ENCODE data around the gene ACSL1.

ACSL1 gene, protein sequence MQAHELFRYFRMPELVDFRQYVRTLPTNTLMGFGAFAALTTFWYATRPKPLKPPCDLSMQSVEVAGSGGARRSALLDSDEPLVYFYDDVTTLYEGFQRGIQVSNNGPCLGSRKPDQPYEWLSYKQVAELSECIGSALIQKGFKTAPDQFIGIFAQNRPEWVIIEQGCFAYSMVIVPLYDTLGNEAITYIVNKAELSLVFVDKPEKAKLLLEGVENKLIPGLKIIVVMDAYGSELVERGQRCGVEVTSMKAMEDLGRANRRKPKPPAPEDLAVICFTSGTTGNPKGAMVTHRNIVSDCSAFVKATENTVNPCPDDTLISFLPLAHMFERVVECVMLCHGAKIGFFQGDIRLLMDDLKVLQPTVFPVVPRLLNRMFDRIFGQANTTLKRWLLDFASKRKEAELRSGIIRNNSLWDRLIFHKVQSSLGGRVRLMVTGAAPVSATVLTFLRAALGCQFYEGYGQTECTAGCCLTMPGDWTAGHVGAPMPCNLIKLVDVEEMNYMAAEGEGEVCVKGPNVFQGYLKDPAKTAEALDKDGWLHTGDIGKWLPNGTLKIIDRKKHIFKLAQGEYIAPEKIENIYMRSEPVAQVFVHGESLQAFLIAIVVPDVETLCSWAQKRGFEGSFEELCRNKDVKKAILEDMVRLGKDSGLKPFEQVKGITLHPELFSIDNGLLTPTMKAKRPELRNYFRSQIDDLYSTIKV

DNA sequence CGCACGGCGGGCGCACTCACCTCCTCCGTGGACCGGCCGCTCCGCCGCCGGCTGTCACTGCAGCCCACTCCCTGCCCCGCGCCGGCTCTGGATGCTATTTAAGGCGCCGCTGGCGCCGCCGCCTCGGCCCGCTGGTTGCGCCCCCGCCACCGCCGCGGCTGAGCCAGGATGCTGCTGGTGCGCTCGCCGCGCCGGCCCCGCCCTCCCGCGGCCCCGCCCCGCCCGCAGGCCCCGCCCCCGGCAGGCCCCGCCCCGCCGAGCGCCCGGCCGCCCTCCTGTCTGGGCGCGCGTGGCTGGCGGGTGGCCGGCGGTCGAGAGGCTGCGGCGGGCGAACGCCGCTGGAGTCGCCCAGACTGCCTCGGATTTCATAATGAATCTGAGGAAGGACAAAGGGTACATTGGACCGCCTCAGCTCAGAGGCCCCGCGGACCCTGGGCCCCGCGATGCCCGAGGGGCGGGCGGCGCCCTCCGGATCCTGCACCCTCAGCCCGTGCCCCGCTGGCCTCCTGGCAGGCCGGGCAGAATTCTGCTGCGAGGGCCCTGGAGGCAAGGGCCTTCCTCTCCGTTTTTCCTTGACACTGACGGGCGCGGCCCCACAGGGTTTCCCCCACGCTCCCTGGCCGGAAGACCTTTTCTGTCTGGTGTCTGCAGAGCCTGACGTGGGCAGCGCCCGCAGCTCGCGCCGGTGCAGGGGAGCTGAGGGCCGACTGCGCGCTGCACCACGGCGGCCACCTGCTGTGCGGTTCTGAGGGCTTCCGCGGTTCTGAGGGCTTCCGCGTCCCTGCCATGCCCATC is at the start of gene ACSL1:
Gene ACSL1 (minus strand): TSS at position 73 of the 795 bp plus-strand sequence. CDS start 22,454 bp downstream, outside the sequence.
- DNase-seq, result peak; percentile 34

DNA sequence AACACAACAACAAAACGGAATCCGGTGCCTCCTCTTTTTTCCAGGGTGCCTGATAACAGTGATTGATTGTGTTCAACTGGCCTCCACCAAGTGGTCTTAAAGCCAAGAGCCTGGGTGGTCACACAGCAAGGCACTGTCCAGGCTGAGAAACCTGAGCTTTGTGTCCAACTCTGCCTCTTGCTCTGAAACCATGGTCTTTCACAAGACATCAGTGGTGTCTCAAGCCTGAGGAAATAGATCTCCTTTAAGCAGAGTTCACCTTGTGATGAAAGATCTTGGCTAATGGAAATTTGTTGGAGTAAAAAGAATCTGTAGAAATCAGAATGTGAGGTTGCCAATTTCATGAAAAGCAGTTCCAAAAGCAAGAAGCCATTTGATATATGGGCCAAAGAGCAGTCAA is 47.3 kb upstream of the ACSL1 start:
- no peak for DNase-seq

DNA sequence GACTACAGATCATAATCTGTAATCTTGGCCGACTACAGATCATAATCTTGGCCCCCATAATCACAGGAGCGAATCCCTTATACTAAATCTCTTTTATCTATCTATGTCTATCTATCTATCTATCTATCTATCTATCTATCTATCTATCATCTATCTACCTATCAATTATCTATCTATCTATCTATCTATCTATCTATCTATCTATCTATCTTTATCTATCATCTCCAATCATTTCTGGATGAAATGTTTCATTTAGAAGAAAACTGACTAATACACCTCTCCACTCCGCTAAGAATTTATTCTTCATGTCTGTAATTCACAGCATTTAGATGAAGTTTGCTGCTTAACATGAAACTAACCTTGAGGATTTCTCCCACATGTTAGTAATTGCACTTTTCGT is 45.0 kb upstream of the ACSL1 start:
- DNase-seq, result no peak

DNA sequence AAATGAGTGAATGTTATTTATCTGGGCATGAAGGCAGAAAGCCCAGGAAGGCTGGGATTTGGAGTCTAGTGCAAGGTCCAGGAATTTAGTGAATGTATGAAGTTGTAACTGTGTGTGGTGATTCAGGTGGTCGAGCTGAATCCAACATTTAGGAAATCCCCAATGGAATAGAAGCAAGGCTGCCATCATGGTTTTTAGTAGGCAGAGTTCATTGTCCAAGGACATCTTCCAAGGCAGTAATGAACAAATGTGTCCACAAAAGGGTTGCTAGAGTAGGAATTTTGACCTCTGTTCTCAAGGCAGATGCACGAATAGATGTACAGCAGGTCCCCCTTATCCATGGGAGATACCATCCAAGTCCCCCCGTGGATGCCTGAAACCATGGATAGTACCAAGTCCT is 42.9 kb upstream of the ACSL1 start:
- DNase-seq, result no peak

DNA sequence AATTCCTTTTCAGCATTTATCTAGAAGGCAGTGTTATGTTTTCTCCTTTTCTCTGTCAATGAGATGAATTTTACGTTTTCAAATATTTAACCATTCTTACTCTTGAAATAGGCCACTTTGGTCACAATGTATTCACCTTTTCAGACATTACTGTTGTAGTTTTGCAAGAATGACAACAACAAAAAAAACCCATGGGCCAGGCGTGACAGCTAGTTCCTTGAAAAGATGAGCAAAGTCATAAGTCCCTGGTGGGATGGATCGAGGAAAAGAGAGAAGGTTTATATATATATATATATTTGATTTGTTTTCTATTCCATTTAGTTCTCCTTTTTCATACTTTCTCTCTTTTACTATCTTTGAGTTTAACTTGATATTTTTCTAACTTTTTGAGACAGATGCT is 38.1 kb upstream of the ACSL1 start:
- no peak for DNase-seq

DNA sequence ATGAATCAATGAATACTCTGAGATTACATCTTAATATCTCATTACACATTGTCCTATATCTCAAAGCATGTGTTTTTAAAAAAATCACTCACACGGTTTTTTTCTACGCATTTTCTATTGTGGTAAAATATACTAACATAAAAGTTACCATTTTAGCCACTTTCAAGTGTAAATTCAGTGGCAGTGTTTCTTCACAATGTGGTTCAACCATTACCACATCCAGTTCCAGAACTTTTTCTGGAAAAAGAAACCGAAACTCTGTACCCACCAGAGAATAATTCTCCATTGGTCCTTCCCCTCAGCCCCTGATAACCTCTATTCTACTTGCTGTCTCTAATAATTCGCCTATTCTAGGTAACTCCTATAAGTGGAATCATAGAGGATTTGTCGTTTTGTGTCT is 35.3 kb upstream of the ACSL1 start:
- DNase-seq, result no peak

DNA sequence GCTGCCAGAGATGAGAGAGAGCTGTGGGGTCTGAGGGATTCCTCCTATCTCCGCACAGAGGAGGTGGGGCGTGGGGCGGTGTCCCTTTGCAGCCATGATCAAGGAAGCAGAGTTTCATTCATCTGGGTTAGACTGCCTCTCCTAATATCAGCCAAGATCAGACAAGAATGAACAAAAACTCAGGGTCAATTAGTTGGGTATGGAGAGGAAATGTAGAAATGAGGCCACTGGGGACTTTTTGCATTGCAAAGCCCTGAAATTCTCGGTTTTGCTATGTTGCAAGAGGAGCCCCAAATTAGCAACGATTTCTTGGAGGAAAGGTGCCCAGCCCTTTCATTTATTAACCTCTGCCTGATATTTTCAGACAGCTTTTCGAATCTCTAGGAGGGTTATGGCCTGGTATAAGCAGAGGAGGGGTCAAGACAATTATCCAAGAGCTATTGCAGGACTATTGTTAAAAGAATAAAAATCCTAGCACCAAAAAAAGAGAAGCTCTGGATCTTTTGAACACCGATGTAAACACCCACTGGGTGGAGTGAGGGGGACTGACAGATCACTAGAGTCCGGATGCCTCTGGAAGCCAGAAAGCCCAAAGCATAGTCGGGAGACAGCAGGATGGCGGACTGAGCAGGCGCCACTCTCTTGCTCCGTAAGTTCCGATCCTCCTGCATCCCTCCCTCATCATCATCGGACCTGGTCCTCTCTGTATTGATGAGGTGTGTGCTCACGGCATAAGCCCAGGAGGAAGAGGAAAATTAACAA is 34.4 kb upstream of the ACSL1 start:
- no peak for DNase-seq

DNA sequence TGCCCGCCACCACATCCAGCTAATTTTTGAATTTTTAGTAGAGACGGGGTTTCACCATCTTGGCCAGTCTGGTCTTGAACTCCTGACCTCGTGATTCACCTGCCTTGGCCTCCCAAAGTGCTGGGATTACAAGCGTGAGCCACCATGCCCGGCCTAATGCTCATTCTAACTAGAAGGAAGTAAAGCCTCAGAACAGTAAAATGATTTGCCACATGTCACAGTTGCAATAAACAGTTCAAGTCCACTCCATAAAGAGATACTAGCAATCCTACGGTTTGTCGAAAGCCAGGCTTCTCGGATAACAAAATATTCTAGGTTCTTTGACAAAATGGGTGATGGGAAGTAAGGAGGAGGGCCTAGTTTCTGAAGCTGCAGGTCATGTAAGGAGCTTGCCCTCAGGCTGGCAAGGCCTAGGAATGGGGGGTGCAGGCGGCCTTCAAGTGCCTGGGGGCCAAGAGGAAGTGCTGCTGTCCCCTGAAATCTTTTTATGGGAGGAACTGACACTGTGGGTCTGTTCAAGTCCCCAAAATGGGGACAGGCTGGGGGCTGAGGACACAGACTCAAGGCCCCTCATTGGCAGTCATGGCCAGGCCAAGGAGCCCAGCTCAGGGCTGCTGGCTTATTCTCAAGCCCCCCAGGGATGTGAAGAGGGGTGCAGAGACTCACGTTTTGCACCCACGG is 31.8 kb upstream of the ACSL1 start:
- no peak for DNase-seq

DNA sequence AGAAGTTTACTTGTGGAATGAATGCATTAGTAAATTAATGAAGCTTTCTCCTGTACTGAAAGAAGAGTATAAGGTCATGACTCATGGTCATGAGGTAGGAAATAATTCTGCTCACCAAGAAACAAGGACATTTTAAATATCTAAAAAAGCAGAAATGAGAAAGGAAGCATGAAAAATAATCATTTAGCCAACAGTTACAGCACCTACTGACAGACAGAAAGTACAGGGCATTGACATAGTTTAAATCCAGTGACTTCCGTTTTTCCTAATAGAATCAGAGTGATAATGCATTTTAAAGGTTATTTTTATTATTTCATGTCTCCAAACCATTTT is 30.5 kb upstream of the ACSL1 start:
- DNase-seq, result no peak

DNA sequence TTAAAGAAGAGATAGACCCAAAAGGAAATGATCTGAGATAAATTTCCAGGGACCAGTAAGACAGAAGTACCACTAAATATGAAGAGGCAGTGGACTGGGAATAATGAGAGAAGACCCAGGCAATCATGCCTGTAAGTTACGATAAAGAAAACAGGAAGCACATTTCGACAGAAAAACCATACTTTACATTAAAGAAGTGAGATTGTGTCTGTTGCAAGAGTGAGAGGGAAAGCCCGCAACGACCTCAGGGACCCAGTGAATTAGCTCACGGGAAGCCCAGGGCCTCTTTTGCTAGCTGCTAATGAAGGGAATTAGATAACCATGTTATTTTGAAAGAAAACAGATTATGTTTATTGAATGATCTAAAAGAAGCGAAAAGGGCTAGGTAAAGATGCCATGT is 28.9 kb upstream of the ACSL1 start:
- DNase-seq, result no peak

DNA sequence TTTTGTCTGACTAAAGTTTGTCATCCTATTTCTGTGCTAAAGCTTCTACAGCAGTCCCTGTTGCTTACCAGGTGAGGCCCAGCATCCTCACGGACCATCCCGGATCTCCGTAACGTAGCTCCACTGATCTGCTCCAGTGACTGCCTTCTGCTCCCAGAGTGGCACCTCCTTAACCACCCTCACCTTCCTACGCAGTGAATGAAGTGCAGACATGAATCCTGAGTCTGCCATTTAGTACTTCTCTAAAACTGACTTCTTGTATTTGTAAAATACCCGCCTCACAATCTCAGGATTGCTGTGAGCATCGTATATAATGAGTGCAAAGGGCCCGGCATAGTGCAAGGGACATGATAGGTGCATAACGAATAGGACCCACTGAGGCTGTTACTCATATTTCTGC is 27.7 kb upstream of the ACSL1 start:
- no peak for DNase-seq

DNA sequence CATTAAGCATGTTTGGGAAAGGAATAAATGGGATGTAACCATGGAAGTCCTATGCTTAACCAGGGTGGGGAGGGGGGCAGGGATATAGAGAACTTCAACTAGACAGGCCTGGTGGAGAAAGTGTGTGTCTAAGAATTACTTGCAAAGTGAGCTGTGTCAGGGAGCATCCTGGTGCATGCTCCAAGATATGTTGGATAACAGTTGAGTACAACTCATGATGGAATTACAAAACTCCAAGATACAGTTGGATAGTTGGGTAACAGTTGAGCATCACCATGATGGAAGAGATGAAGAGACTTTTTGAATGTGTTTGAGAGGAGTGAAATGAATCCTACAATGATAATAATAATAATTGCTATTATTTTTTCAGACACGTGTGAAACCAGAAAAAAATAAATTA is 26.1 kb upstream of the ACSL1 start:
- no peak for DNase-seq

DNA sequence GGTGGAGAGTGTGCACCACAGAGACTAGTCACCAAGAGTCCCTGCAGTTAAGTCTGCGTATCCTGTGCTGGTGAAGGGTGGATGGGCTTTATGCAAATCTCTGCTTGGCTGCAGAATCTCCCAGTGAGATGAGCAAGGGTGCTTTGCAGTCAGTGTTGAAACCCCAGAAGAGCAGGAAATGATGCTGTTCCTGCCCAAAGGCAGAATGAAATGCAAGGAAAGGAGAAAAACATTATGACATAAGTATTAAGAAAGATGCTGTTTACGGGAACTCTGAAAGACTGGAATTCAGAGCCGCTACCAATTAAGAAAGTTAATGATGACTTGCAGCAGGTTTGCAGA is 25.4 kb upstream of the ACSL1 start:
- DNase-seq, result no peak

DNA sequence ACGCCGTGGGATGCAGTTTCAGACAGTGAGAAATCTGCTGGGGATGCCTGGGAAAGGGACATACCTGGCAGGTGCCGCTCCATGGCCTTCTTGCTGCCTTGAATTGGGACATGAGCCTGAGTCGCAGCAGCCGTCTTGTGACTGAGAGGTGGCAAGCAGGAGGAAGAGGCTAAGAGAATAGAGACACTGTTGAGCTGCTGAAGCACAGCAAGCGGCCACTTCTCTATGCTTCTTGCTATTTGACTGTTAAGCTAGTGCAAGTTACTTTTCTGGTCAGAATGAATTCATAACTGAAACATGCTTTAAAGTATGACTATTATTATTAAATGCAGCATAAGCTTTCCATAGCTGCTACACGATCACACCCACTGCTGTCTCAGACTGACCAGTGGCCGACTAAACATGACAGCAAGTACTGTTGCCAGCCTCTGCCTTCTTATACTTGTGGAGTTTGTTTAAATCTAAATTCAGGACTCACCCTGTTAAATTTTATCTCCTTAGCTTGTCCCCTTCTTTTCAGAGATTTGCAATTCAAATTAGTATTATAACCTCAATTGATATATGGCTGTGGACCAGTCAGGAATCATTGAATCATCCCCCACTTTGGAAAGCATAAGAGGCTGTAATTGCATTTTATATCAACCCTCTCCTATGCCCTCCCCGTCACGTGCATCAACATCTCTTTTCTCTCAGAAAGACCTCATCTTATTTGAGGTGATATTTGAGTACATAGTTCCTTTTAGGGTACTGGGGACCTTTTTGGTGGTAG is 24.8 kb upstream of the ACSL1 start:
- DNase-seq, result no peak

DNA sequence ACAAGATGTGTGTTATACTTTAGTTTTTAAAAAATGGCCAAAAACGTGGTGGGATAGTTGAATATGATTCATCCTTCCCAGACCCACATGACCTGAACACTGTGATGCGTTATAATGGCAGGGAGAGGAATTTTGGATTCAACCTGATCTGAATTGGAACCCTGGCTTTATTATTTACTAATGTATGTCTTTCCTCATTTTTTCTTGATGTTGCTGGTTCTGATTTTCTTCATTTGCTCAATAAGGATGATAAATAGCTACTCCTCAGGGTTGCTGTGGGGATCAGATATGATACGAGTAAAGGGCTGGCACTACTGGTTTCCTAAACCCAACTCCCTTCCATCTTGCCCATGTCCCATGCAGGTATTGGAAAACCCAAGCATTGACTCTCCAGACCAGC is 24.2 kb upstream of the ACSL1 start:
- DNase-seq, result no peak

DNA sequence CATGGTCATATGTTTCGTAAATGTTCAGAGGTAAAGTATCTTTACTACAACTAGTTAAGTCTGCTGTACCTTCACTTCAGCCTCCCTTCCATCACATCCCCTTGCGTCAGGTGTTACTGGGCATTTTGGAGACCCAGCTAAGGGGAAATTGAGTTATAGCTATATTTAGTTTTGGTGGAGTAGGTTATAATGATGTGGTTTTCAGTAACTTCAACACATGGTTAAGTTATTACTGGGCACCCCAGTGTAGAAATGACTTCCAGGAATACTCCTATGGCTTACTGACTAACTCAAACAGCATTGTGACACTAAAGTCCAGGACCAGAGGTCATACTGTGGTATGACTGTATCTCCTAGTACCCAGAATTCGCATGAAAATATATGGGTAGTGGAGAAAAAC is 23.4 kb upstream of the ACSL1 start:
- no peak for DNase-seq

DNA sequence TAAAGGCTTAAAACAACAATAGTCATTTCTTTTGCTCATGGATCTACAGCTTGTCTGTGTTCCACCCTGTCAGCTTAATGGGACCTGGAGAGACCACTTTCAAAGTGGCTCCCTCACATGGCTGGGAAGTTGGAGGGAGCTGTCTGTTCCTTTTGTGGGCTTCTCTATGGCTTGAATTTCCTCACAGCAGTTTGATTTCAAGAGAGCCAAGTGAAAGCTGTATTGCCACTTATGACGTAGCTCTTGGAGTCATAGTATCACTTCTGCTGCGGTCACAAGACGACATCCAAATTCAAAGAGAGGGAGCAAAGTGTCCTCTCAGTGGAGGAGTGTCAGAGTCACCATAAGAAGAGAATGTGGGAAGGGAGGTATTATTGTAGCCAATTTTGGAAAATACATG is 22.7 kb upstream of the ACSL1 start:
- DNase-seq, result no peak

DNA sequence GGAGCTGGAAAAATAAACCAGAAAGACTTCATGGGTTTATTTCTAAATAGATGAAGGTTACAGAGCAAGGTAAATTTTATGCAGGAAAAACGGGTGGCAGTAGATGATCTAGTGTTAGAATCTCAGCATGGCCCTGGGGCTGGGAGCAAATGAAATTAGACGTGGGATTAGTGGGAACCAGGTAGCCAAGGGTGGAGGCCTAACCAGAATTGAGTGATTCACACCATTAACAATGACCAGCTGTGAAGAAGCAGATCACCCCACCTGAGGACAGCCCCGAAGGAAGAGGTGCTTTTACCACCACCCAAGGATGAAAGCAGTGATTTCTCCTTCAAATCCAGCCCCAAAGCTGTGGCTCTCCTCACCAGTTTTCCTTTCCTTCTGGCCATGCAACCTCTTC is 20.8 kb upstream of the ACSL1 start:
- DNase-seq, result no peak

DNA sequence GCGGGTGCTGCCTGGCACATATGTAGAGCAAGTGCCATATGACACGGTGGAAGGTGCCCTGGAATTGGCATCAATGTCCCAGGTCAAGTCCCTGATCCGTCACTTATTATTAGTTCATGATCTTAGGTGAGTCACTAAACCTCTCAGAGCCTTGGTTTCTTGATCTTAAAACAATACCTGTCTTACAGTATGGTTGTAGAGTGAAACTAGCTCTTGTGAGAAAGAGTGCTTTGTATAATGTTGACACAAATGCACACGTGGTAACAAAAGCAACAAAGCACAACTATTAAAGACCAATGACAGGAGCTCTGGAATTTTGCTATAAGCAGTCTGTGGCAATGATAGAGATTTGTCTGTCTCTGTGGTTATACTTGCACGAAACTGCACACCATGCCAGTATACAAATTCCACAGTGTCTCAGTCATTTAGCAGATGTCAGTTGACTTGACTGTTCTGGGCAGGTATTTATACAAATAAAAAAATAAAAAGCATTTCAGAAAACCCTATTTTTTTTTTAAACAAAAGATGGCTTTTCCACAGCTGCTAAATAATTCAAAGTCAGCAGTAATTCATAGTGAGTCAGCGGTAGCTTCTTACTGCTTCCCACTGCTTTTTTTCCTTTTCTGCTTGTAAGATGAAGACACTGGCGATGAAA is 19.7 kb upstream of the ACSL1 start:
- no peak for DNase-seq

DNA sequence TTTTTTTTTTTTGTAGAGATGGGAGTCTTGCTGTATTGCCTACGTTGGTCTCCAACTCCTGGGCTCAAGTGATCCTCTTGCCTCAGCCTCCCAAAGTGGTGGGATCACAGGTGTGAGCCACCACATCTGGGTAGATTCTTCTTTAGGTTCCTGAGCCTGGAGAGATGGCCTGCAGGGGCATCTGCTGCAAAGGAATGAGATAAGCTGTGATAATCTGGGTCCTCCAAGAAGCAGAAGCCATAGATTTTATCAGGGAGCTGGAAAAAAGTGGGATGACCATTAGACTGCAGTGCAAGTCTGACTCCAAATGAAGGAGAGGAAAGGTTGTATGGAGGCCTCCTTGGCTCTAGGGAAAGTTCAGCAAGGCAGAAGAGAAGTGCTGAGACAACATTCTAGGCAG is 19.0 kb upstream of the ACSL1 start:
- DNase-seq, result no peak

DNA sequence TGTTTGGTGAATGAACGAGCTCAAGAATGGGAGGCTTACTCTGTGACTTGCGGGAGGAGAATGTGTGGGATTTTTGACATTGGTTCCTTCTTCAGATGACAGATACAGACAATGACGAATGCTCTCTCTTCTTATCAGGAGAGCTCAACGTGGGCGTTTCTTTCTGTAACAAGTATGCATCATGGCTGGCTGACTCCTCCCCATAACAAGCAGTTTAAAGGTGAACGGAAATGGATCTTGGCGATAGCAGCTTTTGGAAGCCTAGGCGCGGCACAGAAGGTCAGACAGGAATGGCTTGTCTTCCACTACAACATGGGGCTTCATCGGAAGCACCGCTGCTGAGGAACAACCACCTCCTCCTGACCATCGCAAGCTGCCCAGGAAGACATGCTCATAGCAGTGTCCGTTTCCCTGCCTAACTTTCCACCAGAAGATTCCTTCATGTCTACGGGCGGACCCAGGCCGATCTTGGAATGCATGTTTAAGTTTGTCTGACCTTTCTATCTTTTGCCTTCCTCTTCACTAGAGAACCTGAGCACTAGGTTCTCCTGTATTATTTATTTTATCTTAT is 18.3 kb upstream of the ACSL1 start:
- DNase-seq, result no peak

Data from NCI-H2107 (cell line).